ENCODE results near the gene MFNG. TPM values are rescaled to one million over a fixed set of nuclear protein-coding genes. Genes with fewer than 3 reads are reported as not detected.
"Not testable (repeated sequence)": the region's sequence is repeated elsewhere in the genome, so short reads cannot be mapped to it uniquely, and the experiment has no call there.

MFNG gene
- total RNA-seq, 1 donor from 2014 or later: 2.3 TPM

- no peaks in the 10 kb centered on the region for H3K9me3 Mint-ChIP-seq
- Histone ChIP-seq H4K20me1 (ENCODE audit: low read depth) (no peaks in the 10 kb centered on the region), H3K27ac (no peak overlapping the region), H2AFZ (replicated peaks) (no peak overlapping the region), H3K4me3 (no peak overlapping the region), H3F3A (ENCODE audit: low read depth) (no peaks in the 10 kb centered on the region), H3K4me2 (no peak overlapping the region), H3K27me3 (no peaks in the 10 kb centered on the region), H3K9ac (no peak overlapping the region), H3K36me3 (no peaks in the 10 kb centered on the region), H3K4me1 (peaks cover 10% of the 10 kb centered on the region), H3K79me2 (ENCODE audit: low read depth) (no peaks in the 10 kb centered on the region), H3K9me3 (ENCODE audit: low read depth) (no peaks in the 10 kb centered on the region)
- H3K27me3 Mint-ChIP-seq (ENCODE audit: insufficient read depth, low read depth): peaks cover 17% of the 10 kb centered on the region
- H3K27ac Mint-ChIP-seq: no peak overlapping the region
- TF ChIP-seq CTCF (IDR thresholded peaks at IDR 0.05) (no peak), EZH2 (IDR thresholded peaks at IDR 0.05) (no peak), EZH2phosphoT487 (IDR thresholded peaks at IDR 0.05) (no peak)
- peaks cover 3% of the 10 kb centered on the region for H3K4me1 Mint-ChIP-seq
- H3K4me3 Mint-ChIP-seq: no peak overlapping the region
- no peaks in the 10 kb centered on the region for H3K36me3 Mint-ChIP-seq
- DNase-seq (ENCODE audit: low spot score): no peak
Measured at GRCh38 chr22:37471727-37472417, 14.3 kb downstream of the MFNG start.

- TF ChIP-seq EZH2phosphoT487 (IDR thresholded peaks at IDR 0.05): no peak
- TF ChIP-seq EZH2 (IDR thresholded peaks at IDR 0.05): no peak
- Mint-ChIP-seq H3K27me3 (ENCODE audit: insufficient read depth, low read depth) (peaks cover 23% of the 10 kb centered on the region), H3K4me3 (no peak overlapping the region), H3K9me3 (peaks cover 2% of the 10 kb centered on the region), H3K36me3 (no peaks in the 10 kb centered on the region), H3K27ac (no peak overlapping the region), H3K4me1 (peaks cover 3% of the 10 kb centered on the region)
- H3K4me2 ChIP-seq: no peak overlapping the region
- no peak overlapping the region for H3K27ac ChIP-seq
- no peak for DNase-seq (ENCODE audit: low spot score)
- H2AFZ ChIP-seq (replicated peaks): no peak overlapping the region
- H3F3A ChIP-seq (ENCODE audit: low read depth): no peaks in the 10 kb centered on the region
- H3K4me1 ChIP-seq: peaks cover 10% of the 10 kb centered on the region
- H3K9me3 ChIP-seq (ENCODE audit: low read depth): no peaks in the 10 kb centered on the region
- H3K36me3 ChIP-seq: no peaks in the 10 kb centered on the region
- H3K4me3 ChIP-seq: no peak overlapping the region
- no peaks in the 10 kb centered on the region for H3K79me2 ChIP-seq (ENCODE audit: low read depth)
- H4K20me1 ChIP-seq (ENCODE audit: low read depth): no peaks in the 10 kb centered on the region
- no peak overlapping the region for H3K9ac ChIP-seq
- H3K27me3 ChIP-seq: no peaks in the 10 kb centered on the region
Measured at GRCh38 chr22:37470087-37470445, 16.1 kb downstream of the MFNG start.

GRCh38 chr22:37469416-37470086 is 16.6 kb downstream of the MFNG start:
- Mint-ChIP-seq H3K4me3 (no peak overlapping the region), H3K4me1 (peaks cover 3% of the 10 kb centered on the region), H3K9me3 (peaks cover 2% of the 10 kb centered on the region), H3K27ac (no peak overlapping the region), H3K36me3 (no peaks in the 10 kb centered on the region), H3K27me3 (ENCODE audit: insufficient read depth, low read depth) (peaks cover 24% of the 10 kb centered on the region)
- Histone ChIP-seq H3K4me1 (peaks cover 10% of the 10 kb centered on the region), H3K79me2 (ENCODE audit: low read depth) (no peaks in the 10 kb centered on the region), H4K20me1 (ENCODE audit: low read depth) (no peaks in the 10 kb centered on the region), H3K9me3 (ENCODE audit: low read depth) (no peaks in the 10 kb centered on the region), H3F3A (ENCODE audit: low read depth) (no peaks in the 10 kb centered on the region), H3K36me3 (no peaks in the 10 kb centered on the region), H3K27ac (no peak overlapping the region), H3K9ac (no peak overlapping the region), H3K4me3 (no peak overlapping the region), H2AFZ (replicated peaks) (no peak overlapping the region), H3K4me2 (no peak overlapping the region), H3K27me3 (no peaks in the 10 kb centered on the region)
- no peak for TF ChIP-seq EZH2phosphoT487 (IDR thresholded peaks at IDR 0.05)
- DNase-seq (ENCODE audit: low spot score): no peak

GRCh38 chr22:37468201-37468695 is 17.9 kb downstream of the MFNG start:
- H4K20me1 ChIP-seq (ENCODE audit: low read depth); H3K79me2 ChIP-seq (ENCODE audit: low read depth); H3K9me3 ChIP-seq (ENCODE audit: low read depth); H3K27me3 ChIP-seq; H3K27ac Mint-ChIP-seq; H3F3A ChIP-seq (ENCODE audit: low read depth); DNase-seq (ENCODE audit: low spot score); H3K27ac ChIP-seq; H3K4me2 ChIP-seq; H2AFZ ChIP-seq (replicated peaks); H3K36me3 Mint-ChIP-seq; H3K4me3 ChIP-seq; H3K4me3 Mint-ChIP-seq; H3K4me1 Mint-ChIP-seq; H3K36me3 ChIP-seq; H3K9ac ChIP-seq; H3K9me3 Mint-ChIP-seq: not testable (repeated sequence)
- peaks cover 10% of the 10 kb centered on the region for H3K4me1 ChIP-seq
- peaks cover 25% of the 10 kb centered on the region for H3K27me3 Mint-ChIP-seq (ENCODE audit: insufficient read depth, low read depth)

Measured in neural progenitor cell (in vitro differentiated cells).